ENCODE data around the gene KCNC4.

DNA sequence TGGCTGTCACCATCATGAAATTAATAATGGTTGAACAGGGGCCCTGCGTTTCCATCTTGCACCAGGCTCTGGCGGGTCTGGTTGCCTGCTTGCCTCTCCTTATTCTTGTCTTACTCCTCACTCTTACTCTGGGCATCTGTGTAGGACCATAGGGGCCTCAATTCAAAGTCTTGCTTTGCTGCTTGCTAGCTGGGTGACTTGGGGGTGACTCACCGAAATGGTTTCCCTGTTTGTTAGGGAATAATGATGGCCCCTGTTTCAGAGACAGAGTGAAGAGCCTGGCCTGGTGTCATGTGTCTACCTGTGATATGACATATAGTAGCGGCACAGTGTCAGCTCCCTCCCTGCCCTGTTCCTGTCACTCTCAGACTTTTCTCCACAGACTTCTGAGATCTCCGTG, 24.6 kb downstream of the KCNC4 start:
- TF ChIP-seq, protein P1, sequence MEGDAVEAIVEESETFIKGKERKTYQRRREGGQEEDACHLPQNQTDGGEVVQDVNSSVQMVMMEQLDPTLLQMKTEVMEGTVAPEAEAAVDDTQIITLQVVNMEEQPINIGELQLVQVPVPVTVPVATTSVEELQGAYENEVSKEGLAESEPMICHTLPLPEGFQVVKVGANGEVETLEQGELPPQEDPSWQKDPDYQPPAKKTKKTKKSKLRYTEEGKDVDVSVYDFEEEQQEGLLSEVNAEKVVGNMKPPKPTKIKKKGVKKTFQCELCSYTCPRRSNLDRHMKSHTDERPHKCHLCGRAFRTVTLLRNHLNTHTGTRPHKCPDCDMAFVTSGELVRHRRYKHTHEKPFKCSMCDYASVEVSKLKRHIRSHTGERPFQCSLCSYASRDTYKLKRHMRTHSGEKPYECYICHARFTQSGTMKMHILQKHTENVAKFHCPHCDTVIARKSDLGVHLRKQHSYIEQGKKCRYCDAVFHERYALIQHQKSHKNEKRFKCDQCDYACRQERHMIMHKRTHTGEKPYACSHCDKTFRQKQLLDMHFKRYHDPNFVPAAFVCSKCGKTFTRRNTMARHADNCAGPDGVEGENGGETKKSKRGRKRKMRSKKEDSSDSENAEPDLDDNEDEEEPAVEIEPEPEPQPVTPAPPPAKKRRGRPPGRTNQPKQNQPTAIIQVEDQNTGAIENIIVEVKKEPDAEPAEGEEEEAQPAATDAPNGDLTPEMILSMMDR (IDR thresholded peaks at IDR 0.05; ENCODE audit: poor library complexity, severe bottlenecking), result no peak
- TF ChIP-seq TAF1 (IDR thresholded peaks at IDR 0.05; ENCODE audit: low read depth) (no peak), EP300 (conservative IDR thresholded peaks at IDR 0.05; ENCODE audit: poor library complexity, severe bottlenecking) (no peak), RAD21 (conservative IDR thresholded peaks at IDR 0.05) (no peak), MXI1 (conservative IDR thresholded peaks at IDR 0.05; ENCODE audit: poor library complexity, severe bottlenecking) (no peak), POLR2AphosphoS5 (IDR thresholded peaks at IDR 0.05) (no peak), EZH2 (IDR thresholded peaks at IDR 0.05; ENCODE audit: borderline replicate concordance, insufficient read depth, low read length, poor library complexity, severe bottlenecking) (no peak)
